NCI-H2029 treated with DMSO at 0.1 percent for 48 hours (cell line): ENCODE data around the gene GCDH.
"Not testable (repeated sequence)": the region's sequence is repeated elsewhere in the genome, so short reads cannot be mapped to it uniquely, and the experiment has no call there.

Experiments used
- DNase-seq: peaks from one replicate; lab custom pipeline; 2025; lab: John Stamatoyannopoulos, UW

The GCDH gene

DNA sequence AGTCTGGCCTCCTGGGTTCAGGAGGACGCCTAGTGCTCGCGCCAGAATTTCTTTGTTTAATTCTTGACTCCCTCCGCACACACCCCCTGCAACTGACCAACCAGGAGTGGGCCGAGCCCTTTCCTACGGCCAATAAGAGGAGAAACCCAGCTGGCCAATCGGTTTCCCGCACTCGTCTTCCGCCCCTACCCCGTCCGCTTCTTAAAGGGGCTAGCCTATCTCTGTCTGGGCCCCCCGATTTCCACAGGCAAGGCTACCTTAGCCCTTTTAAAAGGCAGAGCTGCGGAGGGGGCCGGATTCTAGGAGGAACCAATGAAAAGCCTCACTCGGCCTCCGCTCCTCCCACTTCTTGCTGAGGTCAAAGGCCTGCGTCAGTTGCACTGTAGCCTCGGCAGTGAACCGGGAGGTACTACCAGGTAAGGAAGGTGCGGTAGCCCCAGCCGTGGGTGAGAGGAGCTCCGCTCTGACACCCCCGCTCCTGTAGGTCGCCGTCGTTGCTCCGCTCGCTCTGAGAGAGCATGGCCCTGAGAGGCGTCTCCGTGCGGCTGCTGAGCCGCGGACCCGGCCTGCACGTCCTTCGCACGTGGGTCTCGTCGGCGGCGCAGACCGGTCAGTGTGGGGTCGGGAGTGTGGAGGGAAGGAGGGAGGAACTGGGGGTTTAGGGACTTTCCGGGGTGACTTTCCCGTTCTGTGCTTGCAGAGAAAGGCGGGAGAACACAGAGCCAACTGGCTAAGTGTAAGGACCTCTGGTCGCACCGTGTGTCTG, at the start of gene GCDH:
TSS of gene GCDH (plus strand) at position 374 of the 766 bp plus-strand sequence. CDS start at position 519, 145 bp downstream.
- peak; percentile 97 for DNase-seq

DNA sequence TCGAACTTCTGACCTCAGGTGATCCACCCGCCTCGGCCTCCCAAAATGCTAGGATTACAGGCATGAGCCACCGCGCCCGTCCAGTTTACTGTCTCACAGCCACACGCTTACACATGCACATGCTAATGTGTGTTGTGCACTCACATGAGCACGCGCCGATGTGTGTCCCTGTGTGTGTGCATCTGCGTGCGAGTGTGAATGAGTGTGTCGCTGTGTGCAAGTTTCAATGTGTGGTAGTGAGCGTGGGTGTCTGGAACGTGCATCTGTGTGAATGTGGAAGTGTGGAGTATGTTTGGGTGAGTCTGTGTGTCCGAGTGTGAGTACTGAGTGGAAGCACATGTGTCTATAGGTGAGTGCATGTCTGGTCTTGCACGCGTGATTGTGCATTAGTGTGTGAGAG, 48.4 kb upstream of the GCDH start:
- no peak for DNase-seq

DNA sequence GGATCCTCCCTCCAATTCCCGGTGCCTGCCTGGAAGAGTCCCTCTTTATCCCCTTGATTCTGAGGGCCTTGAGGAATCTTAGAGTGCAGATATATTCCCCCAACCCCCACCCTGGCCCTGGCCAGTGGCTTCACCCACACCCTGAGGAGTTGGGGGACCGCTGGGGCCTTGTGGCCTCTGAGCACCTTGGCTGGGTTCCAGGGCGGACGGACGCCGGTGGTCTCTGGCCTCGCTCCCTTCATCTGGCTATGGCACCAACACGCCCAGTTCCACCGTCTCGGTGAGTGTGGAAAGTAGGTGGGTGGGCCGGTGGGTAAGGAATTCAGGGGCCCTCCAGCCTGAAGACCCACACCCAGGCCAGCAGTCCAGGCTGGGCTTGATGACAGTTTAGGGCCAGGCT, 47.6 kb upstream of the GCDH start:
- DNase-seq: no peak

DNA sequence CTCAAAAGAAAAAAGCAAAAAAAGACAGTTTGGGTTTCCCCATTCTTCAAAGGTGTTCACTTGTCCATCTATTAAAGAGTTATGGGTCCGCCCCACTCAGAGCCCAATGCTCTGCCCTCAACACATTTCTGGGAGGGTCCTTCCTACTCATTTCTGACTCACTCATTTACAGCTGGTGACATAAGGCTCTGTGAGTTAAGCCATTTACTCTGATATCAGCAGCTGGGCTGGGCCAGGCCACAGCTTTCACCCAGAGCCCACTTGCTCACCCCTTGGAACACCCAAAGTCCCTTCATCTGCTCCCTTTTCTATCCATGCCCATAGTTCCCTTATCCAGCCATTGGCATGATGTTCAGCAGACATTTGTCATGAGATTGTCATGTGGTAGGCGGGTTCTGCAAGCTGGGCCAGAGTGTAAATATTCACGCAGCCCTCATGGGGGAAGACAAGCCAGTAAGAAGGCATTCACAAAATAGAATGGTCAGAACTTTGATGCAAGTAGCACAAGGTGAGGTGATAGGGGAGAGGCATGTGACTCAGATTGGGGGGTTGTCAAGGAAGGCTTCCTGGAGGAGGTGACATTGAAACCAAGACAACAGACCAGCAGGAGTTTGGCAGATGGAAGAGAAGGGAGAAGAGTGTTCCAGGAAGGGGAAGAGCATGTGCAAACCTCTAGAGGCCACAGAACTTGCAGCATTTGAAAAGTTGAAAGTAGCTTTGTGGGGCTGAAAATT, 46.8 kb upstream of the GCDH start:
- no peak for DNase-seq

- not testable (repeated sequence) for DNase-seq
These were observed 44.3 kb upstream of the GCDH start for GRCh38 chr19:12846613-12847012.

DNA sequence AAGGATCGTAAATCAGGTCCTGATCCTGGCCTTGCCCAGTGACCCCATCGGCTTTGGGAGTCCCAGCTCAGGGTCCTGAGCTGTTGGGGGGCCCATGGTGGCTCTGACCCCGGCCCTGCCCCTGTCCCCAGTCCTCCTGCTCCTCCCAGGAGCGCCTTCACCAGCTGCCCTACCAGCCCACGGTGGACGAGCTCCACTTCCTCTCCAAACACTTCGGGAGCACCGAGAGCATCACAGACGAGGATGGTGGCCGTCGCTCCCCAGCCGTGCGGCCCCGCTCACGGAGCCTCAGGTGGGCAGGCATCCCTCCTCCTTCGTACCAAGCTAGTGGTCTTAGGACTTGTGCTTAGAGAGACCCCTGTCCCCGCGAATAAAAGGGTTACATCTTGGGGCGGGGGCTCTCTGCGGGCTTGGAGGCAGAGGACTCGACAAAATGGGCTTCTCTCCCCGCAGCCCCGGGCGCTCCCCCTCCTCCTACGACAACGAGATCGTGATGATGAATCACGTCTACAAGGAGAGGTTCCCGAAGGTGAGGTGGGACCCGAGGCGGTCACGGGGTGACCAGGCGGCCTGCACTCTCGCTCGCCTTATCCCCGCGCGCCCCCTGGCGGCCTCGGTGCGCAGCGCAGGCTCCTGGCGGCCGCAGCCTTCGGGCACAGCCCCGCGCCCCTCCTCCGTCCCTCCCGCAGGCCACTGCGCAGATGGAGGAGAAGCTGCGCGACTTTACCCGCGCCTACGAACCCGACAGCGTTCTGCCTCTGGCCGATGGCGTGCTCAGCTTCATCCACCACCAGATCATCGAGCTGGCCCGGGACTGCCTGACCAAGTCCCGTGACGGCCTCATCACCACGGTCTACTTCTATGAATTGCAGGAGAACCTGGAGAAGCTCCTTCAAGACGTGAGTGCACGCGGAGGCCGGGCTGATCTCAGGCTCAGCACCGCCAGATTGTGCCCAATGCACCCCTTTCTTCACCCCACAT, 43.5 kb upstream of the GCDH start:
- peak; percentile 16 for DNase-seq

DNA sequence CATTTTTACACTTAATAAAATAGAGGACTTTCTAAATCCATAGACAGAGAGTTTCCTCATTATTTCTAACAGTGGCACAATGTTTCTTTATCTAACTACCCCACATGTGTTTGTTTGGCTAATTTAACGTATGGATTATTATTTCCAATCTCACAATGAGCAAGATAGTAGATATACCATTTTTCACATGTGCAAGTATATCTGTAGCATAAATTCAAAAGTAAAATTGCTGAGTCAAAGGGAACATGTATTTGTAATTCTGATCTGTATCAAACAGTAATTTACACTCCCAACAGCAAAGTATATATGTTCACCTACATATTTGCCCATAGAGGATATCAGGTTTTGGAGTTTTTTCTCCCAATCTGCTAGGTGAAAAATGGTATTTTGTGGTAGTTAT, 34.3 kb upstream of the GCDH start:
- DNase-seq: no peak

- no peak for DNase-seq
These were observed 32.7 kb upstream of the GCDH start for GRCh38 chr19:12858041-12858928.

GRCh38 chr19:12859546-12859945, 31.4 kb upstream of the GCDH start:
- DNase-seq: no peak

- no peak for DNase-seq
These were observed 26.8 kb upstream of the GCDH start for GRCh38 chr19:12864143-12864542.

- peak; percentile 66 for DNase-seq
These were observed 25.9 kb upstream of the GCDH start for GRCh38 chr19:12864721-12865715.

GRCh38 chr19:12865746-12866415, 25.1 kb upstream of the GCDH start:
- DNase-seq: no peak

GRCh38 chr19:12866416-12867119, 24.4 kb upstream of the GCDH start:
- DNase-seq: no peak

DNA sequence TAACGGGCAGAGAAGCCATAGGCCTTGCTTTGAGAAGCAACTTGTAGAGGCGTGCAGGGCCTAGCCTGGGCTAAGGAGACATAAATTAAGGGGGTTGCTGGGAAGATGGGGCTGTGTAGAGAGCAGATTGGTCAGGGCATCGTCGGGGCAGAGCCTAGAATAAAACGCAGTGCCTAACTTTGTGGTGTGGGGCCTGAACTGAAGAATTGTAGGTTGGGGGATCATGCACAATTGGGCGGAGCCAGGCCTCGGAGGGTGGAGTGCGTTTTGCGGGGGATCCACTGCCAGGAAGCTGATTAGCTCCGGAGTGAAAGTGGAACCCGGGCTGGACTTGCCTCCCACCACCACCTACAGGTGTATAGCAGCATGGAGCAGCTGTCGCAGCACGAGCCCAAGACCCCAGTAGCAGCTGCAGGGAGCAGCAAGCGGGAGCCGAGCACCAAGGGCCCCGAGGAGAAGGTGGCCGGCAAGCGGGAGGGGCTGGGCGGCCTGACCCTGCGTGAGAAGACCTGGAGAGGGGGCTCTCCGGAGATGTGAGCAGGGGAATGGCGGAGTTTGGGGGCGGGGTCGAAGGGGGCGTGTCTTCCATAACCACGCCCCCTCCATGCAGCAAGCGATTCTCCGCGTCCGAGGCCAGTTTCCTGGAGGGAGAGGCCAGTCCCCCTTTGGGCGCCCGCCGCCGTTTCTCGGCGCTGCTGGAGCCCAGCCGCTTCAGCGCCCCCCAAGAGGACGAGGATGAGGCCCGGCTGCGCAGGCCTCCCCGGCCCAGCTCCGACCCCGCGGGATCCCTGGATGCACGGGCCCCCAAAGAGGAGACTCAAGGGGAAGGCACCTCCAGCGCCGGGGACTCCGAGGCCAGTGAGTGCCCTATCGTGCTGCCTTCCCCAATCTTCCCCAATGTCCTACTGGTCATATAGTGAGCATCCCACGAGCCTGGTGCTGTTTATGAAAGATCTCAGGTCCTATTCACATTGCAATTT, 23.6 kb upstream of the GCDH start:
- DNase-seq: peak; percentile 79

GRCh38 chr19:12868540-12869112, 22.3 kb upstream of the GCDH start:
- no peak for DNase-seq

DNA sequence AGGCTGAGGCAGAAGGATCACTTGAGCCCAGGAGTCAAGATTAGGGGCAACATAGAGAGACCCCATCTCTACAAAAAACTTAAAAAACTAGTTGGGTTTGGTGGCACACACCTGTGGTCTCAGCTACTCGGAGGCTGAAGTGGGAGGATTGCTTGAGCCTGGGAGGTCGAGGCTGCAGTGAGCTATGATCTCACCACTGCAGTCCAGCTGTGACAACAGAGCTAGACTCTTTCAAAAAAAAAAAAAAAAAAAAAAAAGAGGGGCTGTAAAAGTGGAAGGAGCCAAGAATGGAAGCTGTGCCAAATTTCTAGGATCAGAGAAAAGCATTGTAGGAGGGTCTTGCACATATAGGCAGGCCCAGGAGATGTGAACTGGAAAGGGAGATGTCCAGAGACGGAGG, 19.3 kb upstream of the GCDH start:
- DNase-seq: no peak

- DNase-seq: no peak
These were observed 18.7 kb upstream of the GCDH start for GRCh38 chr19:12872255-12872654.
